GM18951 (cell line): ENCODE measurements around the gene LGR5.
"Not testable (repeated sequence)": the region's sequence is repeated elsewhere in the genome, so short reads cannot be mapped to it uniquely, and the experiment has no call there.

Source experiments
- POLR2A ChIP-seq: IDR thresholded peaks from 4 replicates; pipeline ENCODE4 v1.6.1; 2011; ENCODE audit warnings: mild to moderate bottlenecking; ENCODE audit not compliant: insufficient read length, insufficient read depth; ENCODE audit errors: extremely low read depth
- in situ Hi-C: fragments of 300-500 bp; cut with MboI; formaldehyde crosslinking; loops from one replicate; pipeline ENCODE4 v1.12.0; 2022; ENCODE audit warnings: low sequenced_read_pairs, mixed read lengths, inconsistent platforms; ENCODE audit not compliant: unreplicated experiment

The LGR5 gene

GRCh38 chr12:71517145-71517846 is 77.7 kb downstream of the LGR5 start:
- no peak for TF ChIP-seq POLR2A
- in situ Hi-C loops = no loop called here

- no peak for TF ChIP-seq POLR2A
- in situ Hi-C loops = no loop called here
Measured at GRCh38 chr12:71521125-71521524, 81.5 kb downstream of the LGR5 start.

GRCh38 chr12:71524626-71525025 is 85.0 kb downstream of the LGR5 start:
- in situ Hi-C loops = no loop called here
- no peak for TF ChIP-seq POLR2A

DNA sequence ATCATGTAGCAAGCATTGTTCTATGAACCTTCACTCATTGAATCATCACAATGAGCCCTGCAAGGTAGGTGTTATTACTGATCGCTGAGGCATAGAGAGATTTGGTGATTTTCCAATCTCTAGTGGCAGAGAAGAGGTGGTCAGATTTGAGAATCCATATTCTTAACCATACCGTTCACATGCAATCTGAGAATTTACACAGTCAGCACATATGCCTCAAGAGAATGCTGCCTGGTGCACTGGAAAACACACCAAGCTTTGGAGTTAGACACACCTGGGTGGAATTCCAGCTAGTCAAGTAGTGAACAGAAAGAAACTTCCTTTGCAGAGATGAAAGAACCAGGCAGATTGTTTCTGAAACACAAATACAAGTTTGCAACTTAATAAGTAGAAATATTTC is 94.1 kb downstream of the LGR5 start:
- in situ Hi-C loops = no loop called here
- TF ChIP-seq POLR2A = no peak

DNA sequence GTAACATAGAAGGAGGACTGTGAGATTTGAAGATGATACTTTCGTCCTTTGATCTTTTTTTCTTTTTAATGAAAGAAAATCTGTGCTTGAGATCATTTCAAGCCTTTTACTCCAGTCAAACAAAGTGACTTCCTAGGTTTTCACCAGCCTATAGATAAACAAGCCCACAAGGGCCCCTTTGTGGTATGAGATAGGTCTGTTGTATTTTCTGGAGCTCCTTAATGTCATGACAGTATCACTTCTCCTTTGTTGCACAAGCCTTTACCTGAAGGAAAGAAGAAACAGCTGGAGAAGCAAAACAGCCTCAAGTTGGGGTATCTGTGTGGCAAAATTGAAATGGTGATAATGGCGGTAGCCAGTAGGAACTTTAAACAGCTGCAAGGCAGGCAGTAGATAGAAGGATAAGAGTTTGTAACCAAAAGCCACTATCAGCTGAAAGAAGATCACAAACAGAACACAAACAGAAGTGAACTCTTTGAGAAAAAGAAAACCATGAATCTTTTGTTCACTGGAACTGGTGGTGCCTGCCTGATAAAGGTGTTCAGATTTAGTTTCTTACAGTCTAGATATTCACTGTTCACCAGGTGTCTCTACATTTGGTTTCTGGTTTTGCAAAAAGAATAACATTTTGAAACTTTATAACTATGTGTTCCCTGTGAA is 96.8 kb downstream of the LGR5 start:
- TF ChIP-seq POLR2A = no peak
- in situ Hi-C loops = no loop called here

DNA sequence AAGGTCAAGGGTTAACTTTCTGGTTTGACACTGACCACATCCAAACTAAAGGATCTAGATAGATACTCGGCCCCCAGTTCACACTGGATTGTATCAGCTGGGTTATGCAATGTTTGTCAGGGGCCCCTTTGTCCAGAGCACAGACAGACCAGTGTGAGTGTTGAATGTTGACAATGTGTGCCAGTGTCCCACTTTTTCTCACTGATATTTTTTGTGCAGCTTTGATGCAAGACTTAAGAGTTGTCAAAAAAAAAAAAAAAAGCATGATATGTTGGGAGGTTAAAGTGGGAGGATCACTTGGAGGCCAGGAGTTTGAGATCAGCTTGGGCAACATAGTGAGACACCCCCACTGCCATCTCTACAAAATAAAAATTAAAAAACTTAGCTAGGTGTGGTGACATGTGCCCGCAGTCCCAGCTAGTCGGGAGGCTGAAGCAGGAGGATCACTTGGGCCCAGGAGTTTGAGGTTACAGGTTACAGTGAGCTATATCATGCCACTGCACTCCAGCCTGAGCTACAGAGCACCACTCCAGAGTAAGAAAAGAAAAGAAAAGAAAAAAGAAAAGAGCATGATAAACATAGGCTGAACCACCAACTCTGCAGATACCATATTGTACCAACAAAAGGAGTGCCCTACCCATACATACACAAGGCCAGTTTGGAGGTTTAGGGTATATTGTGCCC is 97.5 kb downstream of the LGR5 start:
- in situ Hi-C loops = no loop called here
- TF ChIP-seq POLR2A = no peak

GRCh38 chr12:71538807-71539206 is 99.2 kb downstream of the LGR5 start:
- TF ChIP-seq POLR2A = no peak
- in situ Hi-C loops = no loop called here

GRCh38 chr12:71541583-71541982 is 102.0 kb downstream of the LGR5 start:
- in situ Hi-C loops = no loop called here
- TF ChIP-seq POLR2A = no peak

- TF ChIP-seq POLR2A = no peak
Measured at GRCh38 chr12:71546322-71546861, 106.8 kb downstream of the LGR5 start.

GRCh38 chr12:71548893-71549292 is 109.3 kb downstream of the LGR5 start:
- in situ Hi-C loops = no loop called here
- no peak for TF ChIP-seq POLR2A

More at GRCh38 chr12:71546322-71546861, 106.8 kb downstream of the LGR5 start:
- in situ Hi-C loops = no loop called here

- TF ChIP-seq POLR2A = no peak
- in situ Hi-C loops = no loop called here
Measured at GRCh38 chr12:71551529-71551928, 111.9 kb downstream of the LGR5 start.

DNA sequence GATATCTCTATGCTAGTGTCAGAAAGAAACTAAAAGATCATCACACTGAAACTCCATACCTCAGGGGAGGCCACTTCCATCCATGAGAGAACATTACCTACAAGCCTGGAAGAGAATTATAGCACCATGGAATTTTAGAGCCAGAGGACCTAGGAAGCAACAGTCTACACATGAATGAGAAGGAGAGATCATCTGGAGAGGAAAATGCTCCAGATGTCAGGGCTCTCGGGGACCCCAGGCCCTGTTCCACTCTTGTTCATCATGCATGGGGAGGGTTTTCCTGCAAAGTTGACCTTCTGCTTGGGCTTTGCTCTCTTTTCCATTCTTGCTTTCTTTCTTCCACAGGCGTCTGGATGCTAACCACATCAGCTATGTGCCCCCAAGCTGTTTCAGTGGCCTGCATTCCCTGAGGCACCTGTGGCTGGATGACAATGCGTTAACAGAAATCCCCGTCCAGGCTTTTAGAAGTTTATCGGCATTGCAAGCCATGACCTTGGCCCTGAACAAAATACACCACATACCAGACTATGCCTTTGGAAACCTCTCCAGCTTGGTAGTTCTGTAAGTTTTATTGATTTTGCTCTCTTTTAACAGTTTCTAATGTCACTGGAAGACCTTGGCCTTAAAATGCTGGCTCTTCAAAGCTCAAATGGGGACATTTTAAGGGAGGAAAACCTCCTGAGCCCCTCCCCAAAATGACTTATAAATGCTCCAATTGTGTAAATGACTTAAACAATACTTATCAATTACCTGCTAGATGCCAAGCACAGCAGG is 113.3 kb downstream of the LGR5 start:
- in situ Hi-C loops = no loop called here
- TF ChIP-seq POLR2A = no peak

DNA sequence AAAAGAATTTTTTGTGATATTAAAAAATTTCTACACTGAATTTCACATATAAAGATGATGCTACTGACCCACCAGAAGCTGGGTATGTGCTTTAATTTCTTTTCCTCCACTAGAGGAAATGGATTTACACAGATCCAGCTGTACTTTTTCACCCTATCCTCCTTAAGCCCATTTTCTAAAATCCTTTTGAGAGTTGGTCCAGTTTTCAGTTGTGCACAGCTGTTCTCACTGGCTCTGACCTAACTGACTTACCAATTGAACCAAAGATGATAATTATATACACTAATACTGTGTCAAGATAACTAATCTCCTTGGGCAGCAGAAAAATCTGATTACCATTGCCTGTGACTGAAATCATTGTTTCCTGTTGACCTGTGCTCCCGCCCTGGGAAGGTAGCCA is 115.6 kb downstream of the LGR5 start:
- in situ Hi-C loops = no loop called here

GRCh38 chr12:71555789-71556188 is 116.2 kb downstream of the LGR5 start:
- in situ Hi-C loops = not testable (repeated sequence)

More for the DNA sequence above, 115.6 kb downstream of the LGR5 start:
- TF ChIP-seq POLR2A = no peak
